ENCODE measurements around the gene IQCC.

Gene IQCC

DNA sequence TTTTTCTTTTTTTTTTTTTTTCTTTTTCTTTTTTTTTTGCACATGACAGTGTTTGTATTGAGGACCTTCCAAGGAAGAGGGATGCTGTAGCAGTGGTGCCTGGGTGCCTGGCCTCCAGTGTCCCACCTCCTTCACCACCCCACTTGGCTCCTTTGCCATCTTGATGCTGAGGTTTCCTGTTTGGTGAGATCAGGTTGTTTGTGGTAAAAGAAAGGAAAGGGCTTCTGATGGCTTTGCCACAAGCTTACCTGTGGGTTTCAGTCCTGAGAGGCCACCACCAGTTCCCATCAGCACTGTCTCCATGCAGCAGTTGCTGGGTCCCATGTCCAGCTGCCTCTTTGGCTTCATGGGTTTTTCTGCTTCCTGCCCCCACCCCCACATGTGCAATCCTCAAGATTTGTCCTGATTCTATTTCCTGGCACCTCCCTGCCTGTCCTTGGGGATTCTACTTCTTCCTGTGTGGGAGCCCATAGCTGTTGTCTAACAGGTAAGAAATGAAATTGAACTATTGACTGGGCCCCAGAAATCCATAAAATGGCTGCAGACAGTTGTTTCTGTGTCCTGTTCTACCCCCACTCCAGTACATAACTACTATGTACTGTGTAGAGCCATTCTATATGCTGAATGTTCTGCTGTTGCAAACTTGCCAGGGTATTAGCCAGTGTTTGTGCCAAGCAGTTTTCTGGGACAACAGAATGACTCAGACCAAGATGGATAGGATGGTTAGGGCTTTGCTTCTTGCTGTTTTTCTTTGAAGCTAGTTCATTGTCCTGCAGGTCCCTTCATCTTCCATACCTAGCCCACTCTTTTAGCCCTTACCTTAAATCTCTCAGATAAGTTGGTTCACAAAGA is 9.3 kb upstream of the IQCC start:
- no peak for DNase-seq (ENCODE audit: low read depth)
- TF ChIP-seq, protein P1, sequence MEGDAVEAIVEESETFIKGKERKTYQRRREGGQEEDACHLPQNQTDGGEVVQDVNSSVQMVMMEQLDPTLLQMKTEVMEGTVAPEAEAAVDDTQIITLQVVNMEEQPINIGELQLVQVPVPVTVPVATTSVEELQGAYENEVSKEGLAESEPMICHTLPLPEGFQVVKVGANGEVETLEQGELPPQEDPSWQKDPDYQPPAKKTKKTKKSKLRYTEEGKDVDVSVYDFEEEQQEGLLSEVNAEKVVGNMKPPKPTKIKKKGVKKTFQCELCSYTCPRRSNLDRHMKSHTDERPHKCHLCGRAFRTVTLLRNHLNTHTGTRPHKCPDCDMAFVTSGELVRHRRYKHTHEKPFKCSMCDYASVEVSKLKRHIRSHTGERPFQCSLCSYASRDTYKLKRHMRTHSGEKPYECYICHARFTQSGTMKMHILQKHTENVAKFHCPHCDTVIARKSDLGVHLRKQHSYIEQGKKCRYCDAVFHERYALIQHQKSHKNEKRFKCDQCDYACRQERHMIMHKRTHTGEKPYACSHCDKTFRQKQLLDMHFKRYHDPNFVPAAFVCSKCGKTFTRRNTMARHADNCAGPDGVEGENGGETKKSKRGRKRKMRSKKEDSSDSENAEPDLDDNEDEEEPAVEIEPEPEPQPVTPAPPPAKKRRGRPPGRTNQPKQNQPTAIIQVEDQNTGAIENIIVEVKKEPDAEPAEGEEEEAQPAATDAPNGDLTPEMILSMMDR (IDR thresholded peaks at IDR 0.05; ENCODE audit: insufficient read depth, low read depth, low read length, missing control alignments) = no peak
- H3K4me3 ChIP-seq (ENCODE audit: low read depth, low read length) = no peak overlapping the region

DNA sequence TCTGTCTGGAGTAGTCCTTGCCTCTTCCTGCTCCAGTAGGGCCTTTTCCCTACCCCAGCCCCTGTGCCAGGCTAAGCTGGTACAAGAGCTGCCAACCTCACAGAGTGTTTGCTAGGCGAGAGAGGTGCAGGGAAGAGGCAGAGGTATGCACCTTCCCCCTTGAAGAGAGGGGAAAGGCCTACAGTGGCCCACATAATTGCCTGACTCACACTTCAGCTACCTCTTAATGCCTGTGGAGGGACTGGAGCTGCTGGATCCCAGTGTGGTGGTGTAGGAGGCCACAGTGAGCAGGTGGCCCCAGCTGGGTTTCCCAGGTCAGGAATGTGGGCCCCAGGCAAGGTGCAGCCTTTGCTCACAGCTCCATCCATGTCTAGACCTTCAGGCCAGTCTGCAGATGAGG is 8.4 kb upstream of the IQCC start:
- no peak for DNase-seq (ENCODE audit: low read depth)
- H3K4me3 ChIP-seq (ENCODE audit: low read depth, low read length) = no peak overlapping the region
- TF ChIP-seq, protein P1 (IDR thresholded peaks at IDR 0.05; ENCODE audit: insufficient read depth, low read depth, low read length, missing control alignments) = no peak

DNA sequence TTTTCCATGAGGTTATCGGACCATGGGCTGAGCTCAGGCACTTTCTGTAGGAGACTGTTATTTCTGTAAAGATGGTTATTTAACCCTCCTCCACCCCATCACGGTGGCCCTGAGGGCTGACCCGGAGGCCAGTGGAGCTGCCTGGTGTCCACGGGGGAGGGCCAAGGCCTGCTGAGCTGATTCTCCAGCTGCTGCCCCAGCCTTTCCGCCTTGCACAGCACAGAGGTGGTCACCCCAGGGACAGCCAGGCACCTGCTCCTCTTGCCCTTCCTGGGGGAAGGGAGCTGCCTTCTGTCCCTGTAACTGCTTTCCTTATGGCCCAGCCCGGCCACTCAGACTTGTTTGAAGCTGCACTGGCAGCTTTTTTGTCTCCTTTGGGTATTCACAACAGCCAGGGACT is 7.6 kb upstream of the IQCC start:
- no peak for DNase-seq (ENCODE audit: low read depth)
- TF ChIP-seq, protein P1 (IDR thresholded peaks at IDR 0.05; ENCODE audit: insufficient read depth, low read depth, low read length, missing control alignments) = no peak
- H3K4me3 ChIP-seq (ENCODE audit: low read depth, low read length) = no peak overlapping the region

DNA sequence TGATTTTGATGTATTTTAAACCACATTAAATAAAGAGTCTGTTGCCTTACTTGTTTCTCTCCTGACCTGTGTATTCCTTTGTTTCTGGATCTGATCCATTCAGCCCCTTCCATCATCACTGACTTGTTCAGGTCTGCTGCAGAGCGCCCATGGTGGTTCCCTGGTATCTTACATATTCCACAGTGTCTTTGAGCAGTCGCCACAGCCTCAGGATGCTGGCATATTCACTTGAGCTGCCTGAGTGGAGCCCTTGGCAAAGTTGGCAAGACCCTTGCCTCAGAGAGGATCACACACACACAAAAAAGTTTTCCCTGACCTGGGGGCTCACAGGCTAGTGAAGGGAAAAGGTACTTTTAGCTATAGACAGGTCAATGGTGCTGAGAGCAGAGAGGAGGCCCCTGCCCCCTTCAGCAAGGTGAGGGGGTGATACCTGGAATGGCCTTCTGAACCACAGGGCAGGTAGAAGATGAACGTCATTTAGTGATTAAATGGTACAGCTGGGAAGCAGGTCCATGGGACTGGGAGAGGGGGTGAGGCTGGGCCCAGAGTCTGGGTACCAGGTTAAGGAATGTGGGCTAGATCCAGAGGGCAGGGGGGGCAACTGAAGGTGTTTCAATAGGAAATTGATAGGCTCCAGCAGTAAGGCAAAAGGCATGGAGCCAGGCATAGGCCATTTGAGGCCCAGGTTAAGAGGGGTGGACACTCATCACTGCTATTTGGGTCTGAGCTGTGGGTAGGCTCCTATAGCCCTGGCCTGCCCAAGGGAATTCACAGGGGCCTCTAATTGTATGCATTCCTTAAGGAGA is 7.0 kb upstream of the IQCC start:
- no peak for DNase-seq (ENCODE audit: low read depth)
- TF ChIP-seq, protein P1 (IDR thresholded peaks at IDR 0.05; ENCODE audit: insufficient read depth, low read depth, low read length, missing control alignments) = no peak
- no peak overlapping the region for H3K4me3 ChIP-seq (ENCODE audit: low read depth, low read length)

- no peak overlapping the region for H3K4me3 ChIP-seq (ENCODE audit: low read depth, low read length)
- TF ChIP-seq, protein P1 (IDR thresholded peaks at IDR 0.05; ENCODE audit: insufficient read depth, low read depth, low read length, missing control alignments) = no peak
- no peak for DNase-seq (ENCODE audit: low read depth)
These were observed 6.3 kb upstream of the IQCC start for GRCh38 chr1:32199043-32199716.

DNA sequence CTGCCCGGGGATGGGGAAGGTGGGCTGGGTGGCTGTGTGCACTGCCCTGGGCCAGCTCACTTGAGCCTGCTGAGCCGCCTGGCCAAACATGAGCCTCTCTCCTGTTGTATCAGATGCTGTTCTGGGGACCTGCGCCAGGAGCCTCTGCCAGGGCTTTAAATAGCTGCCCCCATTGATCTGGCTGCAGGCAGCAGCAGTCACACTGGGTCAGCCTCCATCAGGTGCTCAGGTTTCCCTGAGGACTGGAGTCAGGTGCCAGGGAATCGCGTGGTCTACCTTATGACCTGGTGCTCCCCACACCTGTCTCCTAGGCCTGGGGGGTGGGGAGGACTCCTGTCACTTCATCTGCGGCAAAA is 5.8 kb upstream of the IQCC start:
- peak overlapping the region; percentile 82 for H3K4me3 ChIP-seq (ENCODE audit: low read depth, low read length)
- TF ChIP-seq, protein P1 (IDR thresholded peaks at IDR 0.05; ENCODE audit: insufficient read depth, low read depth, low read length, missing control alignments) = no peak
- DNase-seq (ENCODE audit: low read depth) = no peak

All from GM12865 (cell line).